GM23338 (cell line): ENCODE measurements around the gene ATAD2B. TPM values are rescaled to one million over a fixed set of nuclear protein-coding genes. Genes with fewer than 3 reads are reported as not detected.

Experiments used
- ATAC-seq: fragments of 200-7000 bp; cut with Tn5 transposase; 3 replicates; pipeline ENCODE4 v1.9.1; 2020
- DNase-seq: peaks from one replicate; pipeline ENCODE4 v3.0.0-alpha.2; 2015; ENCODE audit warnings: low spot score
- H2AFZ ChIP-seq: fragments of 200-600 bp; sonication (generic); 2 replicates; pipeline ENCODE4 v1.8.0; 2016; ENCODE audit warnings: antibody characterized with exemption, mild to moderate bottlenecking, moderate library complexity
- H3F3A ChIP-seq: fragments of 200-600 bp; sonication (generic); replicated peaks from 2 replicates; pipeline ENCODE4 v1.8.0; 2017; ENCODE audit warnings: antibody characterized with exemption, mixed run types, low read depth
- H3K27ac ChIP-seq: fragments of 200-600 bp; sonication (generic); 2 replicates; pipeline ENCODE4 v1.6.1; 2016; ENCODE audit warnings: low read depth
- H3K27me3 ChIP-seq: fragments of 200-600 bp; sonication (generic); 2 replicates; pipeline ENCODE4 v1.8.0; 2016; ENCODE audit warnings: mild to moderate bottlenecking, mixed run types, moderate library complexity; ENCODE audit not compliant: insufficient read depth
- H3K36me3 ChIP-seq: fragments of 200-600 bp; sonication (generic); 2 replicates; pipeline ENCODE4 v1.8.0; 2016; ENCODE audit warnings: mild to moderate bottlenecking; ENCODE audit not compliant: insufficient read depth
- H3K4me1 ChIP-seq: fragments of 200-600 bp; sonication (generic); 2 replicates; pipeline ENCODE4 v1.8.0; 2016; ENCODE audit warnings: mild to moderate bottlenecking, moderate library complexity; ENCODE audit not compliant: insufficient read depth
- H3K4me2 ChIP-seq: fragments of 200-600 bp; sonication (generic); 2 replicates; pipeline ENCODE4 v1.7.1; 2017; ENCODE audit warnings: mixed run types
- H3K4me3 ChIP-seq: fragments of 200-600 bp; sonication (generic); 2 replicates; pipeline ENCODE4 v1.6.1; 2016; ENCODE audit warnings: mixed run types
- H3K79me2 ChIP-seq: fragments of 200-600 bp; sonication (generic); replicated peaks from 2 replicates; pipeline ENCODE4 v1.8.0; 2017; ENCODE audit warnings: mild to moderate bottlenecking; ENCODE audit not compliant: insufficient read depth
- H3K9me2 ChIP-seq: fragments of 200-600 bp; sonication (generic); 2 replicates; pipeline ENCODE4 v1.8.0; 2017; ENCODE audit not compliant: insufficient read depth
- H4K20me1 ChIP-seq: fragments of 200-600 bp; sonication (generic); replicated peaks from 2 replicates; pipeline ENCODE4 v1.8.0; 2017; ENCODE audit warnings: mild to moderate bottlenecking; ENCODE audit not compliant: insufficient read depth
- H3K27ac Mint-ChIP-seq: 2 replicates; pipeline ENCODE4 v1.8.0; 2020; ENCODE audit warnings: inconsistent platforms, mild to moderate bottlenecking, moderate library complexity, mixed read lengths
- H3K27me3 Mint-ChIP-seq: 3 replicates; pipeline ENCODE4 v1.8.0; 2022; ENCODE audit warnings: low read depth, mild to moderate bottlenecking, moderate library complexity, mixed read lengths, inconsistent platforms; ENCODE audit not compliant: insufficient read depth, poor library complexity
- H3K36me3 Mint-ChIP-seq: 3 replicates; pipeline ENCODE4 v1.8.0; 2021; ENCODE audit warnings: low read depth, mild to moderate bottlenecking, inconsistent platforms, moderate library complexity, mixed read lengths
- H3K4me1 Mint-ChIP-seq: 3 replicates; pipeline ENCODE4 v1.8.0; 2020; ENCODE audit warnings: mild to moderate bottlenecking, inconsistent platforms, mixed read lengths
- H3K4me3 Mint-ChIP-seq: 3 replicates; pipeline ENCODE4 v1.8.0; 2021; ENCODE audit warnings: moderate library complexity, mild to moderate bottlenecking, inconsistent platforms, mixed read lengths
- H3K9me3 Mint-ChIP-seq: 3 replicates; pipeline ENCODE4 v1.8.0; 2020; ENCODE audit warnings: moderate library complexity, mild to moderate bottlenecking, inconsistent platforms, mixed read lengths
- CREB1 ChIP-seq: fragments of 250-450 bp; sonication (Bioruptor Pico); IDR thresholded peaks from 2 replicates; pipeline ENCODE4 v1.5.0; 2020; ENCODE audit warnings: low read depth, mild to moderate bottlenecking, moderate library complexity
- EZH2 ChIP-seq: fragments of 200-600 bp; sonication (generic); IDR thresholded peaks from one replicate; pipeline ENCODE4 v1.8.0; 2017; ENCODE audit warnings: antibody characterized with exemption, mild to moderate bottlenecking, low read depth; ENCODE audit not compliant: unreplicated experiment
- EZH2phosphoT487 ChIP-seq: fragments of 200-600 bp; sonication (generic); IDR thresholded peaks from one replicate; pipeline ENCODE4 v1.8.1; 2018; ENCODE audit warnings: antibody characterized with exemption; ENCODE audit not compliant: unreplicated experiment
- JUNB ChIP-seq: IDR thresholded peaks from one replicate; pipeline ENCODE4 v1.6.1; 2016; ENCODE audit warnings: antibody characterized with exemption; ENCODE audit not compliant: unreplicated experiment
- NANOG ChIP-seq: IDR thresholded peaks from 2 replicates; pipeline ENCODE4 v1.6.1; 2016; ENCODE audit warnings: antibody characterized with exemption, borderline replicate concordance
- STAT1 ChIP-seq: IDR thresholded peaks from one replicate; pipeline ENCODE4 v1.6.1; 2016; ENCODE audit warnings: antibody characterized with exemption; ENCODE audit not compliant: unreplicated experiment
- ZNF114 ChIP-seq: fragments of 250-450 bp; sonication (Bioruptor Pico); IDR thresholded peaks from 2 replicates; pipeline ENCODE4 v1.5.0; 2020; ENCODE audit warnings: mild to moderate bottlenecking, moderate library complexity
- polyA plus RNA-seq: library from polyadenylated mRNA; unstranded; fragments of >200 nt; fragmentation: Nextera tagmentation; extraction: Ambion mirVana; gene quantifications from 2 replicates; pipeline ENCODE4 v1.2.1, GENCODE V29; 2016
- total RNA-seq: library from RNA; depleted of rRNA; stranded (reverse); fragments of >200 nt; shearing (Covaris generic); gene quantifications from 2 replicates; pipeline ENCODE4 v1.2.3, GENCODE V29; 2014
- TF ChIP-seq, protein P1 (sequence below): fragments of 250-450 bp; sonication (Bioruptor Pico); IDR thresholded peaks from 2 replicates; pipeline ENCODE4 v1.5.0; 2020; ENCODE audit warnings: mild to moderate bottlenecking, moderate library complexity
- TF ChIP-seq, protein P2 (sequence below): IDR thresholded peaks from 2 replicates; pipeline ENCODE4 v1.6.1; 2016; ENCODE audit warnings: antibody characterized with exemption

ATAD2B gene
- total and polyA plus RNA-seq, 2 experiments from 2014 or later, result 12.4 to 19.3 TPM

DNA sequence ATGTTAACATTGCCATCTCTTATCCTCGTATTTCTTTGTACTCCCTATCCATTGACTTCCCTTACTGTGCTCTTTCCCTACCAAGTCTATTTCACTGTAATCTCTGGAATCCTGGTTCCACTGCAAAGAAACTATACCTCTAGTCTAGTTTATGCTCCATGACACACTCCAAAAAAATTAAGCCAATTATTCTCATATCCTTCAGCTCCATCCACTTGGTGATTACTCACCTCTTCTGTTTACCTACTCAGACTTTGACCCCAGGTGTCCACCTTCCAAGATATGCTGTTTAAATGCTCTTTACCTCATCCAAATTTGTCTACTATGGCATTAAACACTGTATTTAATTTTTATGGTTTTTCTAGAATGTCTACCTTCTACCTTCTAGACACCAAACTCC lies 137.9 kb downstream of the ATAD2B start:
- no peaks in the 10 kb centered on the region for H3K9me2 ChIP-seq
- H3K27me3 ChIP-seq, result no peaks in the 10 kb centered on the region
- Mint-ChIP-seq H3K4me1 (no peaks in the 10 kb centered on the region), H3K27me3 (no peaks in the 10 kb centered on the region), H3K36me3 (no peaks in the 10 kb centered on the region), H3K27ac (no peak overlapping the region), H3K4me3 (no peak overlapping the region), H3K9me3 (no peaks in the 10 kb centered on the region)
- no peak for ATAC-seq
- H3K27ac ChIP-seq, result no peak overlapping the region
- no peak overlapping the region for H2AFZ ChIP-seq
- no peak for DNase-seq
- H3F3A ChIP-seq, result no peaks in the 10 kb centered on the region
- H3K79me2 ChIP-seq, result no peaks in the 10 kb centered on the region
- H3K4me3 ChIP-seq, result no peak overlapping the region
- H3K36me3 ChIP-seq, result no peaks in the 10 kb centered on the region
- H4K20me1 ChIP-seq, result no peaks in the 10 kb centered on the region
- TF ChIP-seq EZH2, result no peak
- TF ChIP-seq EZH2phosphoT487, result no peak
- no peak for TF ChIP-seq JUNB
- TF ChIP-seq STAT1, result no peak
- TF ChIP-seq, protein P1, sequence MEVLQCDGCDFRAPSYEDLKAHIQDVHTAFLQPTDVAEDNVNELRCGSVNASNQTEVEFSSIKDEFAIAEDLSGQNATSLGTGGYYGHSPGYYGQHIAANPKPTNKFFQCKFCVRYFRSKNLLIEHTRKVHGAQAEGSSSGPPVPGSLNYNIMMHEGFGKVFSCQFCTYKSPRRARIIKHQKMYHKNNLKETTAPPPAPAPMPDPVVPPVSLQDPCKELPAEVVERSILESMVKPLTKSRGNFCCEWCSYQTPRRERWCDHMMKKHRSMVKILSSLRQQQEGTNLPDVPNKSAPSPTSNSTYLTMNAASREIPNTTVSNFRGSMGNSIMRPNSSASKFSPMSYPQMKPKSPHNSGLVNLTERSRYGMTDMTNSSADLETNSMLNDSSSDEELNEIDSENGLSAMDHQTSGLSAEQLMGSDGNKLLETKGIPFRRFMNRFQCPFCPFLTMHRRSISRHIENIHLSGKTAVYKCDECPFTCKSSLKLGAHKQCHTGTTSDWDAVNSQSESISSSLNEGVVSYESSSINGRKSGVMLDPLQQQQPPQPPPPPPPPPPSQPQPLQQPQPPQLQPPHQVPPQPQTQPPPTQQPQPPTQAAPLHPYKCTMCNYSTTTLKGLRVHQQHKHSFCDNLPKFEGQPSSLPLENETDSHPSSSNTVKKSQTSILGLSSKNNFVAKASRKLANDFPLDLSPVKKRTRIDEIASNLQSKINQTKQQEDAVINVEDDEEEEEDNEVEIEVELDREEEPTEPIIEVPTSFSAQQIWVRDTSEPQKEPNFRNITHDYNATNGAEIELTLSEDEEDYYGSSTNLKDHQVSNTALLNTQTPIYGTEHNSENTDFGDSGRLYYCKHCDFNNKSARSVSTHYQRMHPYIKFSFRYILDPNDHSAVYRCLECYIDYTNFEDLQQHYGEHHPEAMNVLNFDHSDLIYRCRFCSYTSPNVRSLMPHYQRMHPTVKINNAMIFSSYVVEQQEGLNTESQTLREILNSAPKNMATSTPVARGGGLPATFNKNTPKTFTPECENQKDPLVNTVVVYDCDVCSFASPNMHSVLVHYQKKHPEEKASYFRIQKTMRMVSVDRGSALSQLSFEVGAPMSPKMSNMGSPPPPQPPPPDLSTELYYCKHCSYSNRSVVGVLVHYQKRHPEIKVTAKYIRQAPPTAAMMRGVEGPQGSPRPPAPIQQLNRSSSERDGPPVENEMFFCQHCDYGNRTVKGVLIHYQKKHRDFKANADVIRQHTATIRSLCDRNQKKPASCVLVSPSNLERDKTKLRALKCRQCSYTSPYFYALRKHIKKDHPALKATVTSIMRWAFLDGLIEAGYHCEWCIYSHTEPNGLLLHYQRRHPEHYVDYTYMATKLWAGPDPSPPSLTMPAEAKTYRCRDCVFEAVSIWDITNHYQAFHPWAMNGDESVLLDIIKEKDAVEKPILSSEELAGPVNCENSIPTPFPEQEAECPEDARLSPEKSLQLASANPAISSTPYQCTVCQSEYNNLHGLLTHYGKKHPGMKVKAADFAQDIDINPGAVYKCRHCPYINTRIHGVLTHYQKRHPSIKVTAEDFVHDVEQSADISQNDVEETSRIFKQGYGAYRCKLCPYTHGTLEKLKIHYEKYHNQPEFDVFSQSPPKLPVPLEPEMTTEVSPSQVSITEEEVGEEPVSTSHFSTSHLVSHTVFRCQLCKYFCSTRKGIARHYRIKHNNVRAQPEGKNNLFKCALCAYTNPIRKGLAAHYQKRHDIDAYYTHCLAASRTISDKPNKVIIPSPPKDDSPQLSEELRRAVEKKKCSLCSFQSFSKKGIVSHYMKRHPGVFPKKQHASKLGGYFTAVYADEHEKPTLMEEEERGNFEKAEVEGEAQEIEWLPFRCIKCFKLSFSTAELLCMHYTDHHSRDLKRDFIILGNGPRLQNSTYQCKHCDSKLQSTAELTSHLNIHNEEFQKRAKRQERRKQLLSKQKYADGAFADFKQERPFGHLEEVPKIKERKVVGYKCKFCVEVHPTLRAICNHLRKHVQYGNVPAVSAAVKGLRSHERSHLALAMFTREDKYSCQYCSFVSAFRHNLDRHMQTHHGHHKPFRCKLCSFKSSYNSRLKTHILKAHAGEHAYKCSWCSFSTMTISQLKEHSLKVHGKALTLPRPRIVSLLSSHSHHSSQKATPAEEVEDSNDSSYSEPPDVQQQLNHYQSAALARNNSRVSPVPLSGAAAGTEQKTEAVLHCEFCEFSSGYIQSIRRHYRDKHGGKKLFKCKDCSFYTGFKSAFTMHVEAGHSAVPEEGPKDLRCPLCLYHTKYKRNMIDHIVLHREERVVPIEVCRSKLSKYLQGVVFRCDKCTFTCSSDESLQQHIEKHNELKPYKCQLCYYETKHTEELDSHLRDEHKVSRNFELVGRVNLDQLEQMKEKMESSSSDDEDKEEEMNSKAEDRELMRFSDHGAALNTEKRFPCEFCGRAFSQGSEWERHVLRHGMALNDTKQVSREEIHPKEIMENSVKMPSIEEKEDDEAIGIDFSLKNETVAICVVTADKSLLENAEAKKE (CRISPR knock-in tag), result no peak
- TF ChIP-seq ZNF114 (CRISPR knock-in tag), result no peak
- no peak for TF ChIP-seq CREB1 (CRISPR knock-in tag)
- H3K4me2 ChIP-seq, result no peak overlapping the region
- H3K4me1 ChIP-seq, result no peaks in the 10 kb centered on the region

DNA sequence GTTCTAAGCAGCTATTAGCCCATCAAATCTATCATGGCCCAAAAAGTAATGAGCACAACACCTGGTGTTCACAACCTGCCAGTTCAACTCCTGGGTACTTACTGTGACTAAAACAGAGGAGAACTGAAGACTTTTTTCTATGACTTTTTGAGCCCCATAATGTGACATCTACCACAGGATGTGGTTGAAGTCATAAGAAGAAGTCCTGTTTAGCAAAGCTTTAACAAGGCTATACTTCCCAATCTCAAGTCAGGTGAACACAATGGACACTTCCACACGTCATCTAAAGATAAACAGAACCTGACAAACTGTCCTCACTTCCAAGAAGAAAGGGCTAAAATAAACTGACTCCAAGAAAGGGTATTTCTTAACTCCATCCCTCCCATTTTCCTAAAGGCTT lies 138.8 kb downstream of the ATAD2B start:
- no peaks in the 10 kb centered on the region for H3K36me3 Mint-ChIP-seq
- H2AFZ ChIP-seq, result no peak overlapping the region
- no peaks in the 10 kb centered on the region for H3K27me3 Mint-ChIP-seq
- H3F3A ChIP-seq, result no peaks in the 10 kb centered on the region
- H4K20me1 ChIP-seq, result no peaks in the 10 kb centered on the region
- H3K4me3 Mint-ChIP-seq, result no peak overlapping the region
- no peak overlapping the region for H3K27ac Mint-ChIP-seq
- no peak for DNase-seq
- no peaks in the 10 kb centered on the region for H3K27me3 ChIP-seq
- H3K4me3 ChIP-seq, result no peak overlapping the region
- no peaks in the 10 kb centered on the region for H3K36me3 ChIP-seq
- H3K4me2 ChIP-seq, result no peak overlapping the region
- no peaks in the 10 kb centered on the region for H3K4me1 ChIP-seq
- H3K9me2 ChIP-seq, result no peaks in the 10 kb centered on the region
- no peaks in the 10 kb centered on the region for H3K79me2 ChIP-seq
- H3K9me3 Mint-ChIP-seq, result no peaks in the 10 kb centered on the region
- no peak for TF ChIP-seq EZH2
- TF ChIP-seq, protein P2, sequence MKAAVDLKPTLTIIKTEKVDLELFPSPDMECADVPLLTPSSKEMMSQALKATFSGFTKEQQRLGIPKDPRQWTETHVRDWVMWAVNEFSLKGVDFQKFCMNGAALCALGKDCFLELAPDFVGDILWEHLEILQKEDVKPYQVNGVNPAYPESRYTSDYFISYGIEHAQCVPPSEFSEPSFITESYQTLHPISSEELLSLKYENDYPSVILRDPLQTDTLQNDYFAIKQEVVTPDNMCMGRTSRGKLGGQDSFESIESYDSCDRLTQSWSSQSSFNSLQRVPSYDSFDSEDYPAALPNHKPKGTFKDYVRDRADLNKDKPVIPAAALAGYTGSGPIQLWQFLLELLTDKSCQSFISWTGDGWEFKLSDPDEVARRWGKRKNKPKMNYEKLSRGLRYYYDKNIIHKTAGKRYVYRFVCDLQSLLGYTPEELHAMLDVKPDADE, result no peak
- TF ChIP-seq NANOG, result no peak
- no peak for ATAC-seq
- no peak overlapping the region for H3K27ac ChIP-seq
- no peaks in the 10 kb centered on the region for H3K4me1 Mint-ChIP-seq
